IMR-90 (cell line): ENCODE results near the gene UBA5. TPM values are rescaled to one million over a fixed set of nuclear protein-coding genes. Genes with fewer than 3 reads are reported as not detected.

ENCODE experiments used
- ATAC-seq: fragments of 200-7000 bp; cut with Tn5 transposase; 2 replicates; pipeline ENCODE4 v1.9.1; 2020; ENCODE audit warnings: low read depth, mild to moderate bottlenecking, moderate library complexity
- BruUV-seq: library from RNA; stranded (reverse); fragments of 400-500 nt; replicated peaks from 2 replicates; lab custom pipeline; 2021; lab: Mats Ljungman, UMichigan
- CTCF ChIA-PET: fragments of 300-600 bp; formaldehyde crosslinking; extraction: SDS; loops from one replicate; lab custom pipeline; 2021; ENCODE audit warnings: antibody characterized with exemption; lab: Yijun Ruan, JAX
- POLR2A ChIA-PET: fragments of 300-600 bp; sonication (Branson Sonifier 250); formaldehyde crosslinking; loops from one replicate; lab custom pipeline; 2022; ENCODE audit warnings: antibody characterized with exemption; ENCODE audit not compliant: unreplicated experiment; lab: Charles Lee
- DNase-seq: peaks from one replicate; pipeline ENCODE4 v3.0.0; 2013
- H2AFZ ChIP-seq: replicated peaks from 2 replicates; pipeline ENCODE3; 2013; ENCODE audit warnings: low read length, mild to moderate bottlenecking; ENCODE audit not compliant: poor library complexity
- H2AK5ac ChIP-seq: 2 replicates; pipeline ENCODE4 v1.6.1; 2013; ENCODE audit warnings: low read depth, low read length, inconsistent platforms
- H2AK9ac ChIP-seq: replicated peaks from 2 replicates; pipeline ENCODE3; 2013; ENCODE audit warnings: mild to moderate bottlenecking, low read depth, low read length, moderate library complexity; ENCODE audit not compliant: poor library complexity
- H2BK120ac ChIP-seq: 2 replicates; pipeline ENCODE4 v1.6.1; 2013; ENCODE audit warnings: low read depth, low read length, inconsistent platforms
- H2BK15ac ChIP-seq: 3 replicates; pipeline ENCODE4 v1.6.1; 2013; ENCODE audit warnings: low read depth, low read length, inconsistent platforms
- H2BK20ac ChIP-seq: 2 replicates; pipeline ENCODE4 v1.6.1; 2013; ENCODE audit warnings: low read depth, mild to moderate bottlenecking, inconsistent platforms, low read length, moderate library complexity
- H2BK5ac ChIP-seq: 2 replicates; pipeline ENCODE4 v1.6.1; 2013; ENCODE audit warnings: mild to moderate bottlenecking, low read depth, low read length, inconsistent platforms; ENCODE audit not compliant: poor library complexity, severe bottlenecking
- H3K14ac ChIP-seq: replicated peaks from 2 replicates; pipeline ENCODE4 v1.6.1; 2013; ENCODE audit warnings: low read depth, low read length, inconsistent platforms
- H3K18ac ChIP-seq: 2 replicates; pipeline ENCODE4 v1.6.1; 2013; ENCODE audit warnings: low read depth, low read length, control low read depth
- H3K23ac ChIP-seq: 2 replicates; pipeline ENCODE4 v1.6.1; 2013; ENCODE audit warnings: low read depth, low read length, inconsistent platforms
- H3K27ac ChIP-seq: 2 replicates; pipeline ENCODE4 v1.5.1; 2013; ENCODE audit warnings: mild to moderate bottlenecking, control low read depth, low read length; ENCODE audit not compliant: insufficient read depth
- H3K27me3 ChIP-seq: 2 replicates; pipeline ENCODE4 v1.6.1; 2013; ENCODE audit warnings: low read length; ENCODE audit not compliant: control insufficient read depth, insufficient read depth
- H3K36me3 ChIP-seq: 2 replicates; pipeline ENCODE4 v1.6.1; 2013; ENCODE audit warnings: low read length, mixed read lengths; ENCODE audit not compliant: control insufficient read depth, insufficient read depth
- H3K4ac ChIP-seq: 2 replicates; pipeline ENCODE4 v1.6.1; 2013; ENCODE audit warnings: low read depth, low read length, inconsistent platforms
- H3K4me1 ChIP-seq: 2 replicates; pipeline ENCODE4 v1.6.1; 2013; ENCODE audit warnings: low read length, mixed read lengths; ENCODE audit not compliant: control insufficient read depth, insufficient read depth
- H3K4me2 ChIP-seq: 2 replicates; pipeline ENCODE4 v1.6.1; 2013; ENCODE audit warnings: low read depth, mild to moderate bottlenecking, control low read depth, low read length, moderate library complexity
- H3K4me3 ChIP-seq: 2 replicates; pipeline ENCODE4 v1.5.1; 2013; ENCODE audit warnings: low read depth, mild to moderate bottlenecking, control low read depth, low read length, moderate library complexity; ENCODE audit not compliant: insufficient read depth
- H3K56ac ChIP-seq: 2 replicates; pipeline ENCODE4 v1.6.1; 2013; ENCODE audit warnings: low read length, inconsistent platforms; ENCODE audit not compliant: insufficient read depth; ENCODE audit errors: extremely low read depth
- H3K79me1 ChIP-seq, 2 experiments: 2 replicates each; pipeline ENCODE4 v1.6.1; 2013; ENCODE audit warnings: low read length in 2 of 2, inconsistent platforms in 1 of 2, low read depth in 1 of 2
- H3K9ac ChIP-seq: 2 replicates; pipeline ENCODE4 v1.6.1; 2013; ENCODE audit warnings: low read depth, low read length, control low read depth
- H3K9me1 ChIP-seq: 2 replicates; pipeline ENCODE4 v1.6.1; 2013; ENCODE audit warnings: low read length, inconsistent platforms; ENCODE audit not compliant: insufficient read depth
- H3K9me3 ChIP-seq: 2 replicates; pipeline ENCODE4 v1.6.1; 2013; ENCODE audit warnings: low read length; ENCODE audit not compliant: control insufficient read depth, insufficient read depth
- H4K20me1 ChIP-seq: 2 replicates; pipeline ENCODE4 v1.6.1; 2013; ENCODE audit warnings: low read length, inconsistent platforms; ENCODE audit not compliant: insufficient read depth
- H4K5ac ChIP-seq: 2 replicates; pipeline ENCODE4 v1.6.1; 2013; ENCODE audit warnings: mild to moderate bottlenecking, low read depth, low read length, control low read depth
- H4K8ac ChIP-seq, 2 experiments: 2 replicates each; pipeline ENCODE4 v1.6.1; 2013; ENCODE audit warnings: low read depth in 2 of 2, low read length in 2 of 2, control low read depth in 1 of 2, inconsistent platforms in 1 of 2
- H4K91ac ChIP-seq: 2 replicates; pipeline ENCODE4 v1.6.1; 2013; ENCODE audit warnings: low read depth, low read length, inconsistent platforms; ENCODE audit not compliant: insufficient read depth
- BHLHE40 ChIP-seq: fragments of 150-350 bp; IDR thresholded peaks from 2 replicates; pipeline ENCODE4 v1.6.1; 2016; ENCODE audit warnings: mild to moderate bottlenecking, low read depth, low read length
- CEBPB ChIP-seq: IDR thresholded peaks from 2 replicates; pipeline ENCODE4 v1.6.1; 2012; ENCODE audit warnings: low read depth, low read length, improper control_type of control experiment
- CHD1 ChIP-seq: IDR thresholded peaks from 2 replicates; pipeline ENCODE4 v1.6.1; 2012; ENCODE audit warnings: low read depth, low read length, improper control_type of control experiment
- CTCF ChIP-seq: conservative IDR thresholded peaks from 2 replicates; pipeline ENCODE4 v1.5.1; 2012; ENCODE audit warnings: mild to moderate bottlenecking, low read depth, low read length, improper control_type of control experiment
- ELK1 ChIP-seq: fragments of 150-350 bp; IDR thresholded peaks from 2 replicates; pipeline ENCODE4 v1.6.1; 2016; ENCODE audit warnings: low read depth, mild to moderate bottlenecking, low read length, moderate library complexity, borderline replicate concordance
- FOS ChIP-seq: fragments of 150-350 bp; IDR thresholded peaks from 2 replicates; pipeline ENCODE4 v1.6.1; 2016; ENCODE audit warnings: low read depth, low read length
- MAFK ChIP-seq: IDR thresholded peaks from 2 replicates; pipeline ENCODE4 v1.6.1; 2012; ENCODE audit warnings: low read depth, low read length, improper control_type of control experiment
- MAZ ChIP-seq: IDR thresholded peaks from 2 replicates; pipeline ENCODE4 v1.6.1; 2012; ENCODE audit warnings: low read depth, mild to moderate bottlenecking, low read length, improper control_type of control experiment, moderate library complexity, borderline replicate concordance
- MXI1 ChIP-seq: IDR thresholded peaks from 2 replicates; pipeline ENCODE4 v1.6.1; 2012; ENCODE audit warnings: low read depth, mild to moderate bottlenecking, low read length, moderate library complexity, borderline replicate concordance
- NFE2L2 ChIP-seq: fragments of 150-350 bp; IDR thresholded peaks from 2 replicates; pipeline ENCODE4 v1.6.1; 2016; ENCODE audit warnings: low read depth, mild to moderate bottlenecking, low read length
- POLR2A ChIP-seq: IDR thresholded peaks from 2 replicates; pipeline ENCODE4 v1.6.1; 2012; ENCODE audit warnings: mild to moderate bottlenecking, low read depth, low read length
- RAD21 ChIP-seq: IDR thresholded peaks from 2 replicates; pipeline ENCODE4 v1.6.1; 2012; ENCODE audit warnings: low read length, improper control_type of control experiment
- RCOR1 ChIP-seq: IDR thresholded peaks from 2 replicates; pipeline ENCODE4 v1.6.1; 2012; ENCODE audit warnings: mild to moderate bottlenecking, low read length, improper control_type of control experiment; ENCODE audit not compliant: insufficient replicate concordance
- RFX5 ChIP-seq: IDR thresholded peaks from 2 replicates; pipeline ENCODE4 v1.8.0; 2012; ENCODE audit warnings: low read depth, mild to moderate bottlenecking, low read length, moderate library complexity
- SMC3 ChIP-seq: fragments of 150-350 bp; IDR thresholded peaks from 2 replicates; pipeline ENCODE4 v1.6.1; 2016; ENCODE audit warnings: low read depth, mild to moderate bottlenecking, antibody characterized with exemption, low read length, moderate library complexity
- USF2 ChIP-seq: fragments of 150-350 bp; IDR thresholded peaks from 2 replicates; pipeline ENCODE4 v1.6.1; 2017; ENCODE audit warnings: mild to moderate bottlenecking, antibody characterized with exemption, low read length, low read depth
- dilution Hi-C: fragments of 300-500 bp; cut with HindIII; formaldehyde crosslinking; loops from one replicate; pipeline ENCODE4 v1.14.3; 2018; ENCODE audit warnings: low sequenced_read_pairs; ENCODE audit not compliant: unreplicated experiment
- in situ Hi-C: fragments of 300-500 bp; cut with MboI; formaldehyde crosslinking; loops from 3 replicates; pipeline ENCODE4 v1.14.3; 2019; ENCODE audit warnings: low sequenced_read_pairs, inconsistent platforms, mixed read lengths
- intact Hi-C: fragments of 100-400 bp; cut with micrococcal nuclease; formaldehyde crosslinking; loops from 2 replicates; pipeline ENCODE4 v1.10.0; 2022
- polyA plus RNA-seq, 3 experiments: library from polyadenylated mRNA; depleted of rRNA; stranded (reverse); fragments of >200 nt; gene quantifications; 2 replicates each; pipeline ENCODE4 v1.2.3, GENCODE V29; 2012; ENCODE audit warnings: low replicate concordance in 1 of 3
- total RNA-seq: library from RNA; depleted of rRNA; stranded (reverse); fragments of >200 nt; gene quantifications from 2 replicates; pipeline ENCODE4 v1.2.3, GENCODE V29; 2012

The UBA5 gene
- total and polyA plus RNA-seq, 2 of the 4 experiments (the other 2 are of a cell fraction): 20.3 to 30.4 TPM

GRCh38 chr3:132682201-132682600, 22.1 kb downstream of the UBA5 start:
- Histone ChIP-seq H3K79me1 (no peaks in the 10 kb centered on the region; a peak in 2 of 4 replicates), H3K9me3 (no peaks in the 10 kb centered on the region), H3K56ac (no peak overlapping the region), H4K5ac (no peak overlapping the region), H2AFZ (no peak overlapping the region), H2BK15ac (no peak overlapping the region), H3K9me1 (no peaks in the 10 kb centered on the region), H2AK5ac (no peak overlapping the region), H3K4me3 (no peak overlapping the region), H3K27me3 (no peaks in the 10 kb centered on the region), H3K14ac (no peak overlapping the region), H3K9ac (no peak overlapping the region), H4K8ac (no peak overlapping the region), H3K27ac (no peak overlapping the region), H3K18ac (no peak overlapping the region), H4K91ac (no peak overlapping the region), H2BK120ac (no peak overlapping the region), H3K36me3 (peaks cover 26% of the 10 kb centered on the region), H3K4me2 (no peak overlapping the region), H3K23ac (no peak overlapping the region), H2BK5ac (no peak overlapping the region), H2AK9ac (no peak overlapping the region), H3K4ac (no peak overlapping the region), H3K4me1 (no peaks in the 10 kb centered on the region), H4K20me1 (no peaks in the 10 kb centered on the region), H2BK20ac (no peak overlapping the region)
- in situ Hi-C loops: no loop called here
- no peak for DNase-seq
- no peak for ATAC-seq
- dilution Hi-C loops: no loop called here
- intact Hi-C loops: no loop called here
- TF ChIP-seq CTCF (no peak), FOS (no peak), ELK1 (no peak), CHD1 (no peak), CEBPB (no peak), RCOR1 (no peak), MAZ (no peak), USF2 (no peak), SMC3 (no peak), MAFK (no peak), RFX5 (no peak), RAD21 (no peak), BHLHE40 (no peak), POLR2A (no peak), NFE2L2 (no peak), MXI1 (no peak)
- POLR2A ChIA-PET: no interaction called here
- CTCF ChIA-PET: no interaction called here
- BruUV-seq: no TSS peak
